A549 (cell line): Measurements from ENCODE around the gene NXN. TPM values are rescaled to one million over a fixed set of nuclear protein-coding genes. Genes with fewer than 3 reads are reported as not detected.

Experiments
- ATAC-seq, 2 experiments: fragments of 200-7000 bp in 1 of 2; fragments of >200 bp in 1 of 2; cut with Nextera tagmentation in 1 of 2; cut with Tn5 transposase in 1 of 2; 3 replicates each; pipeline versions ENCODE4 v1.8.0 to v1.9.1; 2018 to 2020; ENCODE audit warnings: mild to moderate bottlenecking in 1 of 2, moderate library complexity in 1 of 2
- CTCF ChIA-PET: fragments of 300-600 bp; sonication (Branson Sonifier 250); formaldehyde crosslinking; extraction: SDS; loops from one replicate; lab custom pipeline; 2021; ENCODE audit warnings: antibody characterized with exemption, inconsistent platforms; lab: Yijun Ruan, JAX
- POLR2A ChIA-PET: fragments of 350-600 bp; formaldehyde crosslinking; extraction: SDS; loops from one replicate; lab custom pipeline; 2021; ENCODE audit warnings: antibody characterized with exemption, inconsistent platforms; lab: Yijun Ruan, JAX
- DNase-seq, 2 experiments: peaks; one replicate each; pipeline versions ENCODE4 v3.0.0 to v3.0.0-alpha.2; 2011 to 2016; ENCODE audit warnings: low read depth in 1 of 2, low spot score in 1 of 2
- FAIRE-seq: peaks from 2 replicates; lab custom pipeline; 2011; peaks lifted over from hg19 to GRCh38; lab: Jason Lieb, UNC
- H3K27ac ChIP-seq, 2 experiments: fragments of >200 bp; sonication (Bioruptor Twin); formaldehyde crosslinking; 3 replicates each; pipeline ENCODE4 v1.5.1; 2016 to 2017
- H3K4me1 ChIP-seq: fragments of >200 bp; sonication (Bioruptor Twin); formaldehyde crosslinking; 3 replicates; pipeline ENCODE4 v1.6.1; 2016
- H3K4me2 ChIP-seq: fragments of >200 bp; sonication (Bioruptor Twin); formaldehyde crosslinking; 3 replicates; pipeline ENCODE4 v1.6.1; 2016
- H3K4me3 ChIP-seq: fragments of >200 bp; sonication (Bioruptor Twin); formaldehyde crosslinking; 3 replicates; pipeline ENCODE4 v1.5.1; 2016
- H3K9me3 ChIP-seq: fragments of >200 bp; sonication (Bioruptor Twin); formaldehyde crosslinking; 3 replicates; pipeline ENCODE4 v1.6.1; 2016
- CBX8 ChIP-seq: fragments of 200-600 bp; sonication (generic); IDR thresholded peaks from 2 replicates; pipeline ENCODE4 v1.6.1; 2016
- EHF ChIP-seq: fragments of 250-450 bp; sonication (Bioruptor Pico); IDR thresholded peaks from 2 replicates; pipeline ENCODE4 v1.5.0; 2020; ENCODE audit warnings: mild to moderate bottlenecking
- FOSB ChIP-seq: fragments of 250-450 bp; sonication (Bioruptor Pico); IDR thresholded peaks from 2 replicates; pipeline ENCODE4 v1.5.0; 2020; ENCODE audit warnings: mild to moderate bottlenecking, moderate library complexity
- FOXS1 ChIP-seq: fragments of 250-450 bp; sonication (Bioruptor Pico); IDR thresholded peaks from 2 replicates; pipeline ENCODE4 v1.5.0; 2020; ENCODE audit warnings: mild to moderate bottlenecking, moderate library complexity
- GATA3 ChIP-seq: IDR thresholded peaks from 2 replicates; pipeline ENCODE4 v1.6.1; 2012; ENCODE audit warnings: borderline replicate concordance
- HOXB13 ChIP-seq: fragments of 250-450 bp; sonication (Bioruptor Pico); IDR thresholded peaks from 2 replicates; pipeline ENCODE4 v1.5.0; 2020; ENCODE audit warnings: low read depth, mild to moderate bottlenecking, moderate library complexity
- KDM1A ChIP-seq: fragments of 200-600 bp; sonication (generic); IDR thresholded peaks from 2 replicates; pipeline ENCODE4 v1.6.1; 2016; ENCODE audit warnings: low read depth, mild to moderate bottlenecking
- MYC ChIP-seq: IDR thresholded peaks from 2 replicates; pipeline ENCODE4 v1.6.1; 2012; ENCODE audit warnings: mild to moderate bottlenecking, inconsistent platforms, low read length, improper control_type of control experiment, borderline replicate concordance
- NFE2L2 ChIP-seq: fragments of 150-350 bp; conservative IDR thresholded peaks from 2 replicates; pipeline ENCODE4 v1.6.1; 2014; ENCODE audit warnings: low read length
- NPAS2 ChIP-seq: fragments of 250-450 bp; sonication (Bioruptor Pico); IDR thresholded peaks from 2 replicates; pipeline ENCODE4 v1.8.0; 2022; ENCODE audit warnings: mild to moderate bottlenecking, moderate library complexity, borderline replicate concordance
- PHF8 ChIP-seq: fragments of 200-600 bp; sonication (generic); IDR thresholded peaks from 2 replicates; pipeline ENCODE4 v1.6.1; 2016; ENCODE audit warnings: low read depth, mild to moderate bottlenecking, antibody characterized with exemption, moderate library complexity, borderline replicate concordance
- RFX5 ChIP-seq: fragments of 450-650 bp; IDR thresholded peaks from 2 replicates; pipeline ENCODE4 v1.7.1; 2014; ENCODE audit warnings: antibody characterized with exemption, mild to moderate bottlenecking, moderate library complexity
- SREBF2 ChIP-seq: fragments of 450-650 bp; IDR thresholded peaks from 2 replicates; pipeline ENCODE4 v1.6.1; 2014; ENCODE audit warnings: mild to moderate bottlenecking, moderate library complexity
- ZNF302 ChIP-seq: fragments of 250-450 bp; sonication (Bioruptor Pico); IDR thresholded peaks from 2 replicates; pipeline ENCODE4 v1.9.0; 2021; ENCODE audit warnings: inconsistent platforms, mild to moderate bottlenecking, moderate library complexity
- WGBS: methylation state at CpG from one replicate; pipeline ENCODE4 v1.1.6; 2017; ENCODE audit errors: missing lambda C conversion rate; 5-methylcytosine and 5-hydroxymethylcytosine counted together
- polyA plus RNA-seq, 4 experiments: library from polyadenylated mRNA; depleted of rRNA in 3 of 4; stranded (reverse); fragments of >200 nt; fragmentation: RNase III in 1 of 4; extraction: RNeasy Plus Mini Kit Qiagen cat#74134 plus additional on column Dnase treatment in 1 of 4; gene quantifications; 2 replicates in 3 of 4; 3 replicates in 1 of 4; pipeline ENCODE4 v1.2.3, GENCODE V29; 2011 to 2017
- TF ChIP-seq, protein P1 (sequence below): fragments of >200 bp; sonication (Bioruptor Twin); formaldehyde crosslinking; IDR thresholded peaks from 3 replicates; pipeline ENCODE4 v1.6.1; 2016
- TF ChIP-seq, protein P2 (sequence below): fragments of 250-450 bp; sonication (Bioruptor Pico); IDR thresholded peaks from 2 replicates; pipeline ENCODE4 v1.5.0; 2021; ENCODE audit warnings: mild to moderate bottlenecking, moderate library complexity, borderline replicate concordance
- TF ChIP-seq, protein P3 (sequence below): fragments of 450-650 bp; IDR thresholded peaks from 2 replicates; pipeline ENCODE4 v1.6.1; 2014; ENCODE audit warnings: antibody characterized with exemption
- TF ChIP-seq, protein P4 (sequence below): fragments of 250-450 bp; sonication (Bioruptor Pico); IDR thresholded peaks from 2 replicates; pipeline ENCODE4 v1.5.0; 2020; ENCODE audit warnings: low read depth, mild to moderate bottlenecking, moderate library complexity
- TF ChIP-seq, protein P5 (sequence below): fragments of 150-350 bp; IDR thresholded peaks from 2 replicates; pipeline ENCODE4 v1.6.1; 2014; ENCODE audit warnings: low read depth, mild to moderate bottlenecking, low read length

Gene NXN
- polyA plus RNA-seq, 2 of the 4 experiments (the other 2 are of a cell fraction), result 24.6 to 31.1 TPM

DNA sequence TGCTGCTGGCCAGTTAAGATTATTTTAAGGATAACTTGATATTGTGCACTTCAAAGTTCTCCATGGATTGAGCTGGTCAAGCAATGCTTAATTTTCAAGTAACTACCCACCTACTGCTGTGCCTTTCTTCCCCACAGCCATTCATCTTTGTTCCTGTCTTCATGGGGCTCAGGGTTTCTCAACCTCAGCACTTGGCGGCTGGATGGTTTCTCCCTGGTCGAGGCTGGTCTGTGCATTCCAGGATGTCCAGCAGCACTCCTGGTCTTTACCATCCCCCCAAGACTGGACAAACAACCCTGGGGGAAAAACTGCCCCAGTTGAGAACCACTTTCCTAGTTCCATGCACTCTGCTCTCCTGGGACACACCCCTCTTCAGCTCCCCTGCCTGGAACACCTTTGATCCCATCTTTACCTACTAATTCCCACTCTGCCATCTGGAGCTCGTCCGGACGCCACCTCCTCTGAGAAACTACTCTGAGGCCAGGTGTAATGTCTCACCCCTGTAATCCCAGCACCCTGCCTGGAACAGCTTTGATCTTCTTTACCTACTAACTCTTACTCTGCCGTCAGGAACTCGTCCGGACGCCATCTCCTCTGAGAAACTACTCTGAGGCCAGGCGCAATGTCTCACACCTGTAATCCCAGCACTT is 81.5 kb downstream of the NXN start:
- ATAC-seq, result no peak

DNA sequence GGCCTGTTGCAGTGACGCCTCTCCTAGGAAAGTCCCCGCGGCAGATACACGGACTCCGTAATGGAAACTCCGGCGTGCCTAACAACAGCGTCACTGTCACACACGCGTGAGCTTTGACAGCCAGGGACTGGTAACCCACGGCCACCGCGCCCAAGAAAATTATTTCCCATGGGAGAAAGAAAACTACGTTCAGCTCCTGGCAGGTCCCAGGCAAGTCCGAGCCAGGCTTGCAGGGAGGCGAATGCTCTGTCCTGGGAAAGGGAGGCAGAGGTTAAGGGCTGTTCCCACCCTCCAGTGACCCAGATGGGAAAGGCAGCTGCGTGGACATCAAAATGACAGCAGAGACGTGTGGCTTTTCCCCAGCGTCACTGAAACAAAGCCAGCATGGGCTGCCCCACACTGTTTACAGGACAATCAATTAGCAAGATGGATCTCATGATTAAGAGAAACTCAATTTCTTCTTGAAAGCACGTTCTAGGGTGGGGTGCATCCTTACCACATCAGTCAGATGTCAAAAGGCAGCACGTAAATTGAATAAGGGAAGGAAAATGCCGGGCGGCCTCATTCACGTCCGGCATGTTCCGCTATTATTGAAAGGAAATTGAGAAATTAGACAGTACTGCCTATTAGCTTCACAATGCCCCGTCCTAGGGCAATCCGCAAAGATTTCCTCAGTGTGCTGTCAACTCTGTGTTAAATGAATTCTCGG is 82.5 kb downstream of the NXN start:
- WGBS, result 89% methylated on average over 29 of the region's 29 CpGs
- ChIA-PET CTCF (interaction anchor here (0.6 to 2.0 kb wide), 10 partner anchors 10 to 200 kb away, joined by 3 to 6 read pairs (median 3); no protein-coding TSS in a partner anchor), POLR2A (no interaction called here)
- Histone ChIP-seq H3K27ac (no peak overlapping the region), H3K9me3 (no peaks in the 10 kb centered on the region), H3K4me3 (no peak overlapping the region), H3K4me1 (no peaks in the 10 kb centered on the region), H3K4me2 (no peak overlapping the region)
- no peak for DNase-seq
- ATAC-seq, result no peak
- FAIRE-seq, result no peak
- TF ChIP-seq, protein P1, sequence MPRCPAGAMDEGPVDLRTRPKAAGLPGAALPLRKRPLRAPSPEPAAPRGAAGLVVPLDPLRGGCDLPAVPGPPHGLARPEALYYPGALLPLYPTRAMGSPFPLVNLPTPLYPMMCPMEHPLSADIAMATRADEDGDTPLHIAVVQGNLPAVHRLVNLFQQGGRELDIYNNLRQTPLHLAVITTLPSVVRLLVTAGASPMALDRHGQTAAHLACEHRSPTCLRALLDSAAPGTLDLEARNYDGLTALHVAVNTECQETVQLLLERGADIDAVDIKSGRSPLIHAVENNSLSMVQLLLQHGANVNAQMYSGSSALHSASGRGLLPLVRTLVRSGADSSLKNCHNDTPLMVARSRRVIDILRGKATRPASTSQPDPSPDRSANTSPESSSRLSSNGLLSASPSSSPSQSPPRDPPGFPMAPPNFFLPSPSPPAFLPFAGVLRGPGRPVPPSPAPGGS, result no peak
- TF ChIP-seq FOSB (CRISPR knock-in tag) (no peak), PHF8 (no peak)
- TF ChIP-seq, protein P2, sequence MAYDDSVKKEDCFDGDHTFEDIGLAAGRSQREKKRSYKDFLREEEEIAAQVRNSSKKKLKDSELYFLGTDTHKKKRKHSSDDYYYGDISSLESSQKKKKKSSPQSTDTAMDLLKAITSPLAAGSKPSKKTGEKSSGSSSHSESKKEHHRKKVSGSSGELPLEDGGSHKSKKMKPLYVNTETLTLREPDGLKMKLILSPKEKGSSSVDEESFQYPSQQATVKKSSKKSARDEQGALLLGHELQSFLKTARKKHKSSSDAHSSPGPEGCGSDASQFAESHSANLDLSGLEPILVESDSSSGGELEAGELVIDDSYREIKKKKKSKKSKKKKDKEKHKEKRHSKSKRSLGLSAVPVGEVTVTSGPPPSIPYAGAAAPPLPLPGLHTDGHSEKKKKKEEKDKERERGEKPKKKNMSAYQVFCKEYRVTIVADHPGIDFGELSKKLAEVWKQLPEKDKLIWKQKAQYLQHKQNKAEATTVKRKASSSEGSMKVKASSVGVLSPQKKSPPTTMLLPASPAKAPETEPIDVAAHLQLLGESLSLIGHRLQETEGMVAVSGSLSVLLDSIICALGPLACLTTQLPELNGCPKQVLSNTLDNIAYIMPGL (CRISPR knock-in tag), result no peak

More for the DNA sequence above, 81.5 kb downstream of the NXN start:
- TF ChIP-seq EHF, result no peak
- no peak for TF ChIP-seq HOXB13
- TF ChIP-seq, protein P3, sequence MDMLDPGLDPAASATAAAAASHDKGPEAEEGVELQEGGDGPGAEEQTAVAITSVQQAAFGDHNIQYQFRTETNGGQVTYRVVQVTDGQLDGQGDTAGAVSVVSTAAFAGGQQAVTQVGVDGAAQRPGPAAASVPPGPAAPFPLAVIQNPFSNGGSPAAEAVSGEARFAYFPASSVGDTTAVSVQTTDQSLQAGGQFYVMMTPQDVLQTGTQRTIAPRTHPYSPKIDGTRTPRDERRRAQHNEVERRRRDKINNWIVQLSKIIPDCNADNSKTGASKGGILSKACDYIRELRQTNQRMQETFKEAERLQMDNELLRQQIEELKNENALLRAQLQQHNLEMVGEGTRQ, result no peak
- no peak for TF ChIP-seq GATA3
- no peak for TF ChIP-seq NFE2L2
- TF ChIP-seq, protein P4, sequence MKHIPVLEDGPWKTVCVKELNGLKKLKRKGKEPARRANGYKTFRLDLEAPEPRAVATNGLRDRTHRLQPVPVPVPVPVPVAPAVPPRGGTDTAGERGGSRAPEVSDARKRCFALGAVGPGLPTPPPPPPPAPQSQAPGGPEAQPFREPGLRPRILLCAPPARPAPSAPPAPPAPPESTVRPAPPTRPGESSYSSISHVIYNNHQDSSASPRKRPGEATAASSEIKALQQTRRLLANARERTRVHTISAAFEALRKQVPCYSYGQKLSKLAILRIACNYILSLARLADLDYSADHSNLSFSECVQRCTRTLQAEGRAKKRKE (CRISPR knock-in tag), result no peak
- no peak for TF ChIP-seq PHF8
- TF ChIP-seq KDM1A, result no peak
- TF ChIP-seq MYC, result no peak
- TF ChIP-seq FOXS1 (CRISPR knock-in tag), result no peak
- TF ChIP-seq CBX8, result no peak
- TF ChIP-seq RFX5, result no peak
- TF ChIP-seq NPAS2 (CRISPR knock-in tag), result no peak
- no peak for TF ChIP-seq SREBF2
- TF ChIP-seq, protein P5, sequence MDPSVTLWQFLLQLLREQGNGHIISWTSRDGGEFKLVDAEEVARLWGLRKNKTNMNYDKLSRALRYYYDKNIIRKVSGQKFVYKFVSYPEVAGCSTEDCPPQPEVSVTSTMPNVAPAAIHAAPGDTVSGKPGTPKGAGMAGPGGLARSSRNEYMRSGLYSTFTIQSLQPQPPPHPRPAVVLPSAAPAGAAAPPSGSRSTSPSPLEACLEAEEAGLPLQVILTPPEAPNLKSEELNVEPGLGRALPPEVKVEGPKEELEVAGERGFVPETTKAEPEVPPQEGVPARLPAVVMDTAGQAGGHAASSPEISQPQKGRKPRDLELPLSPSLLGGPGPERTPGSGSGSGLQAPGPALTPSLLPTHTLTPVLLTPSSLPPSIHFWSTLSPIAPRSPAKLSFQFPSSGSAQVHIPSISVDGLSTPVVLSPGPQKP, result no peak
- no peak for TF ChIP-seq ZNF302 (CRISPR knock-in tag)
- TF ChIP-seq, all 56 proteins: peak for 0
- ChIA-PET POLR2A (no interaction called here), CTCF (interaction anchor here (2.0 kb wide), 1 partner anchor 83 kb away, joined by 6 read pairs; no protein-coding TSS in a partner anchor)
- no peak overlapping the region for H3K4me3 ChIP-seq
- no peak overlapping the region for H3K4me2 ChIP-seq
- 68% methylated on average over 2 of the region's 10 CpGs for WGBS
- no peaks in the 10 kb centered on the region for H3K4me1 ChIP-seq
- DNase-seq, result no peak
- no peak for FAIRE-seq
- H3K9me3 ChIP-seq, result no peaks in the 10 kb centered on the region
- no peak overlapping the region for H3K27ac ChIP-seq
